OCI-LY3 (cell line): ENCODE data around the gene SLC35A5.

Experiments used
- EZH2phosphoT487 ChIP-seq: fragments of 200-600 bp; shearing (Covaris generic); IDR thresholded peaks from 2 replicates; pipeline ENCODE4 v1.6.1; 2018; ENCODE audit warnings: antibody characterized with exemption, mixed run types, low read depth
- TF ChIP-seq, protein P1 (sequence below): fragments of 200-600, 300-600 bp; sonication (generic); IDR thresholded peaks from 2 replicates; pipeline ENCODE4 v1.5.1; 2014; ENCODE audit warnings: antibody characterized with exemption, low read length, low read depth

- TF ChIP-seq, protein P1, sequence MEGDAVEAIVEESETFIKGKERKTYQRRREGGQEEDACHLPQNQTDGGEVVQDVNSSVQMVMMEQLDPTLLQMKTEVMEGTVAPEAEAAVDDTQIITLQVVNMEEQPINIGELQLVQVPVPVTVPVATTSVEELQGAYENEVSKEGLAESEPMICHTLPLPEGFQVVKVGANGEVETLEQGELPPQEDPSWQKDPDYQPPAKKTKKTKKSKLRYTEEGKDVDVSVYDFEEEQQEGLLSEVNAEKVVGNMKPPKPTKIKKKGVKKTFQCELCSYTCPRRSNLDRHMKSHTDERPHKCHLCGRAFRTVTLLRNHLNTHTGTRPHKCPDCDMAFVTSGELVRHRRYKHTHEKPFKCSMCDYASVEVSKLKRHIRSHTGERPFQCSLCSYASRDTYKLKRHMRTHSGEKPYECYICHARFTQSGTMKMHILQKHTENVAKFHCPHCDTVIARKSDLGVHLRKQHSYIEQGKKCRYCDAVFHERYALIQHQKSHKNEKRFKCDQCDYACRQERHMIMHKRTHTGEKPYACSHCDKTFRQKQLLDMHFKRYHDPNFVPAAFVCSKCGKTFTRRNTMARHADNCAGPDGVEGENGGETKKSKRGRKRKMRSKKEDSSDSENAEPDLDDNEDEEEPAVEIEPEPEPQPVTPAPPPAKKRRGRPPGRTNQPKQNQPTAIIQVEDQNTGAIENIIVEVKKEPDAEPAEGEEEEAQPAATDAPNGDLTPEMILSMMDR: no peak
- no peak for TF ChIP-seq EZH2phosphoT487
Observed at GRCh38 chr3:112606098-112606497, 44.3 kb downstream of the SLC35A5 start.
